HepG2 (cell line): ENCODE measurements around the gene DDX46. TPM values are rescaled to one million over a fixed set of nuclear protein-coding genes. Genes with fewer than 3 reads are reported as not detected.

Experiments
- ATAC-seq: fragments of 200-7000 bp; cut with Tn5 transposase; 3 replicates; pipeline ENCODE4 v1.9.1; 2020; ENCODE audit warnings: mild to moderate bottlenecking, moderate library complexity
- BruUV-seq: library from RNA; stranded (reverse); fragments of 400-500 nt; replicated peaks from 2 replicates; lab custom pipeline; 2021; lab: Mats Ljungman, UMichigan
- CTCF ChIA-PET: fragments of 300-600 bp; formaldehyde crosslinking; extraction: SDS; loops from one replicate; lab custom pipeline; 2021; ENCODE audit warnings: low total read pairs, inconsistent platforms, low intra/inter-chr PET ratio; lab: Yijun Ruan, JAX
- POLR2A ChIA-PET: fragments of 350-600 bp; sonication (Branson Sonifier 250); formaldehyde crosslinking; loops from one replicate; lab custom pipeline; 2020; ENCODE audit warnings: antibody characterized with exemption, inconsistent platforms; lab: Yijun Ruan, JAX
- DNase-seq: peaks from one replicate; pipeline ENCODE4 v3.0.0-alpha.2; 2015; ENCODE audit warnings: low spot score
- FAIRE-seq: peaks from 3 replicates; lab custom pipeline; 2011; peaks lifted over from hg19 to GRCh38; lab: Jason Lieb, UNC
- H2AFZ ChIP-seq: one replicate; pipeline ENCODE4 v1.6.1; 2011; ENCODE audit warnings: low read length, inconsistent platforms
- H3K27ac ChIP-seq: fragments of 300-600 bp; 3 replicates; pipeline ENCODE4 v1.8.0; 2011; ENCODE audit warnings: mixed run types, mild to moderate bottlenecking, mixed read lengths, low read length, inconsistent platforms; ENCODE audit not compliant: insufficient read depth; ENCODE audit errors: extremely low read length
- H3K27me3 ChIP-seq, 2 experiments: fragments of 200-600 bp in 1 of 2; 2 replicates in 1 of 2; 3 replicates in 1 of 2; pipeline versions ENCODE4 v1.6.0 to v1.8.0; 2011; ENCODE audit warnings: low read length in 2 of 2, mild to moderate bottlenecking in 2 of 2, moderate library complexity in 2 of 2, inconsistent platforms in 1 of 2; ENCODE audit not compliant: insufficient read depth in 2 of 2, control insufficient read depth in 1 of 2
- H3K36me3 ChIP-seq, 2 experiments: fragments of 200-600 bp in 1 of 2; replicated peaks in 1 of 2; 2 replicates in 1 of 2; 3 replicates in 1 of 2; pipeline versions ENCODE4 v1.5.1 to v1.8.0; 2011; ENCODE audit warnings: low read length in 2 of 2, inconsistent platforms in 1 of 2; ENCODE audit not compliant: insufficient read depth in 2 of 2, control insufficient read depth in 1 of 2
- H3K4me1 ChIP-seq: 2 replicates; pipeline ENCODE4 v1.5.1; 2012; ENCODE audit warnings: low read length, inconsistent platforms; ENCODE audit not compliant: insufficient read depth
- H3K4me2 ChIP-seq: 2 replicates; pipeline ENCODE4 v1.6.0; 2011; ENCODE audit warnings: low read depth, low read length, inconsistent platforms
- H3K4me3 ChIP-seq, 3 experiments: fragments of 200-600 bp in 1 of 3; sonication (generic), shearing (Covaris generic) in 1 of 3; replicated peaks in 1 of 3; 2 replicates each; pipeline ENCODE4 v1.5.1; 2011 to 2016; ENCODE audit warnings: low read length in 3 of 3, inconsistent platforms in 2 of 3, low read depth in 2 of 3, mild to moderate bottlenecking in 2 of 3, control low read depth in 1 of 3, mixed read lengths in 1 of 3; ENCODE audit not compliant: insufficient read depth in 1 of 3
- H3K79me2 ChIP-seq: one replicate; pipeline ENCODE4 v1.6.1; 2011; ENCODE audit warnings: low read length, inconsistent platforms; ENCODE audit not compliant: insufficient read depth
- H3K9ac ChIP-seq: 2 replicates; pipeline ENCODE4 v1.6.0; 2011; ENCODE audit warnings: mild to moderate bottlenecking, low read depth, low read length, inconsistent platforms; ENCODE audit not compliant: insufficient read depth
- H3K9me3 ChIP-seq: 2 replicates; pipeline ENCODE4 v1.5.1; 2012; ENCODE audit warnings: mild to moderate bottlenecking, low read length
- H4K20me1 ChIP-seq: 2 replicates; pipeline ENCODE4 v1.6.0; 2011; ENCODE audit warnings: inconsistent platforms, mild to moderate bottlenecking, low read length, moderate library complexity; ENCODE audit not compliant: insufficient read depth
- ARID4A ChIP-seq: sonication (generic); formaldehyde crosslinking; IDR thresholded peaks from 2 replicates; pipeline ENCODE4 v1.5.0; 2020; ENCODE audit warnings: mild to moderate bottlenecking, missing genetic modification reagents, borderline replicate concordance
- CAMTA2 ChIP-seq: sonication (generic); formaldehyde crosslinking; IDR thresholded peaks from 2 replicates; pipeline ENCODE4 v1.4.0; 2020; ENCODE audit warnings: mild to moderate bottlenecking, missing genetic modification reagents, borderline replicate concordance
- CBFB ChIP-seq: sonication (generic); formaldehyde crosslinking; IDR thresholded peaks from 2 replicates; pipeline ENCODE4 v1.4.0; 2020; ENCODE audit warnings: missing genetic modification reagents
- FOXC1 ChIP-seq: sonication (generic); formaldehyde crosslinking; IDR thresholded peaks from 2 replicates; pipeline ENCODE4 v1.8.0; 2022; ENCODE audit warnings: mild to moderate bottlenecking, missing genetic modification reagents, borderline replicate concordance
- HBP1 ChIP-seq: IDR thresholded peaks from 2 replicates; pipeline ENCODE4 v1.6.1; 2016; ENCODE audit warnings: low read depth, control low read depth
- NFATC3 ChIP-seq: sonication (generic); formaldehyde crosslinking; IDR thresholded peaks from 2 replicates; pipeline ENCODE4 v1.5.1; 2020; ENCODE audit warnings: mild to moderate bottlenecking, missing genetic modification reagents
- NFIB ChIP-seq: sonication (generic); formaldehyde crosslinking; IDR thresholded peaks from 2 replicates; pipeline ENCODE4 v1.9.0; 2021; ENCODE audit warnings: missing genetic modification reagents, mild to moderate bottlenecking, borderline replicate concordance
- THAP8 ChIP-seq: sonication (generic); formaldehyde crosslinking; IDR thresholded peaks from 2 replicates; pipeline ENCODE4 v1.5.1; 2020; ENCODE audit warnings: missing genetic modification reagents, mild to moderate bottlenecking, borderline replicate concordance
- ZNF124 ChIP-seq: sonication (generic); formaldehyde crosslinking; IDR thresholded peaks from 2 replicates; pipeline ENCODE4 v1.4.0; 2020; ENCODE audit warnings: missing genetic modification reagents
- ZNF20 ChIP-seq: sonication (generic); formaldehyde crosslinking; IDR thresholded peaks from 2 replicates; pipeline ENCODE4 v1.4.0; 2020; ENCODE audit warnings: mild to moderate bottlenecking, moderate library complexity, missing genetic modification reagents
- ZNF329 ChIP-seq: sonication (generic); formaldehyde crosslinking; IDR thresholded peaks from 2 replicates; pipeline ENCODE4 v1.9.0; 2021; ENCODE audit warnings: low read depth, mild to moderate bottlenecking, missing genetic modification reagents
- ZNF468 ChIP-seq: sonication (generic); formaldehyde crosslinking; IDR thresholded peaks from 2 replicates; pipeline ENCODE4 v1.8.0; 2022; ENCODE audit warnings: mild to moderate bottlenecking, moderate library complexity, missing genetic modification reagents
- ZNF556 ChIP-seq: sonication (generic); formaldehyde crosslinking; IDR thresholded peaks from 2 replicates; pipeline ENCODE4 v1.4.0; 2020; ENCODE audit warnings: mild to moderate bottlenecking, missing genetic modification reagents, borderline replicate concordance
- ZNF790 ChIP-seq: sonication (generic); formaldehyde crosslinking; IDR thresholded peaks from 2 replicates; pipeline ENCODE4 v1.8.0; 2022; ENCODE audit warnings: missing genetic modification reagents, mild to moderate bottlenecking, borderline replicate concordance
- WGBS: methylation state at CpG from one replicate; pipeline ENCODE4 v1.1.6; 2017; ENCODE audit warnings: low lambda C conversion rate; 5-methylcytosine and 5-hydroxymethylcytosine counted together
- in situ Hi-C: cut with HindIII; loops from 2 replicates; pipeline ENCODE4 v1.10.0; 2017; ENCODE audit warnings: low pct_unique_long_range_greater_than_20kb; ENCODE audit not compliant: extremely low pct_ligation_motif_present
- intact Hi-C: fragments of 100-400 bp; cut with micrococcal nuclease; formaldehyde crosslinking; loops from one replicate; pipeline ENCODE4 v1.10.0; 2022; ENCODE audit not compliant: unreplicated experiment
- polyA plus RNA-seq, 8 experiments: library from polyadenylated mRNA; depleted of rRNA in 3 of 8; stranded (reverse) in 7 of 8; unstranded in 1 of 8; fragments of >200 nt; fragmentation: Illumina TruSeq in 4 of 8; extraction: Trizol in 4 of 8; gene quantifications; 2 replicates each; pipeline versions ENCODE4 v1.2.1 to v1.2.3, GENCODE V29; 2011 to 2016; ENCODE audit warnings: low read depth in 4 of 8, missing spikeins in 1 of 8, mixed read lengths in 1 of 8; ENCODE audit not compliant: insufficient read depth in 1 of 8
- total RNA-seq, 5 experiments: library from RNA; depleted of rRNA; stranded (reverse); fragments of >200 nt; fragmentation: Illumina TruSeq; extraction: Trizol; gene quantifications; 2 replicates each; pipeline ENCODE4 v1.2.3, GENCODE V29; 2016; ENCODE audit warnings: low read depth in 1 of 5

The DDX46 gene
- total and polyA plus RNA-seq, 2 of the 13 experiments (the other 11 are each of a cell fraction or from before 2014, with no cell fraction given), result 27.3 to 59.3 TPM

- no peak for TF ChIP-seq ARID4A
- no peak for TF ChIP-seq ZNF20 (CRISPR knock-in tag)
- TF ChIP-seq CBFB (CRISPR knock-in tag), result no peak
Observed at GRCh38 chr5:134877159-134877558, 118.6 kb downstream of the DDX46 start (continued).

- FAIRE-seq, result no peak
- ATAC-seq, result no peak
- ChIA-PET POLR2A (no interaction called here), CTCF (no interaction called here)
- Histone ChIP-seq H4K20me1 (no peaks in the 10 kb centered on the region), H3K27ac (no peak overlapping the region), H3K4me2 (no peak overlapping the region), H2AFZ (no peak overlapping the region), H3K9me3 (no peaks in the 10 kb centered on the region), H3K4me1 (peaks cover 36% of the 10 kb centered on the region), H3K9ac (no peak overlapping the region), H3K27me3 (no peaks in the 10 kb centered on the region; a peak in 1 of 5 replicates), H3K79me2 (peaks cover 29% of the 10 kb centered on the region), H3K36me3 (peaks cover 0 to 1% of the 10 kb centered on the region in 2 experiments; a peak in 1 of 5 replicates), H3K4me3 (no peak overlapping the region)
- intact Hi-C loops, result no loop called here
- WGBS, result 97% methylated on average over 3 of the region's 3 CpGs
- in situ Hi-C loops, result no loop called here
- TF ChIP-seq ZNF556 (CRISPR knock-in tag), result no peak
- TF ChIP-seq ZNF124 (CRISPR knock-in tag), result no peak
- no peak for TF ChIP-seq ZNF329 (CRISPR knock-in tag)
- no peak for TF ChIP-seq ZNF790
- no peak for TF ChIP-seq HBP1 (CRISPR knock-in tag)
- TF ChIP-seq FOXC1, result no peak
- no peak for TF ChIP-seq ZNF468 (CRISPR knock-in tag)
- TF ChIP-seq NFIB (CRISPR knock-in tag), result no peak
- no peak for TF ChIP-seq THAP8
- TF ChIP-seq NFATC3 (CRISPR knock-in tag), result no peak
- TF ChIP-seq CAMTA2, result no peak
- no peak for DNase-seq
- BruUV-seq, result no TSS peak
Observed at GRCh38 chr5:134878403-134878802, 119.8 kb downstream of the DDX46 start.
